GM21526 (cell line): Measurements from ENCODE around the gene PPP5C.
"Not testable (repeated sequence)": the region's sequence is repeated elsewhere in the genome, so short reads cannot be mapped to it uniquely, and the experiment has no call there.

Experiments
- ATAC-seq: cut with Tn5 transposase; IDR thresholded peaks from one replicate; pipeline ENCODE4 v1.9.1; 2021; ENCODE audit warnings: moderate library complexity; ENCODE audit not compliant: unreplicated experiment, low FRiP score

Gene PPP5C

GRCh38 chr19:46404753-46405468 lies 58.0 kb downstream of the PPP5C start:
- ATAC-seq = no peak

- ATAC-seq = no peak
Observed at GRCh38 chr19:46406976-46407375, 60.1 kb downstream of the PPP5C start.

- no peak for ATAC-seq
Observed at GRCh38 chr19:46407856-46408663, 61.2 kb downstream of the PPP5C start.

GRCh38 chr19:46408664-46409039 lies 61.8 kb downstream of the PPP5C start:
- no peak for ATAC-seq

- ATAC-seq = no peak
Observed at GRCh38 chr19:46409191-46409590, 62.3 kb downstream of the PPP5C start.

- no peak for ATAC-seq
Observed at GRCh38 chr19:46410205-46411087, 63.6 kb downstream of the PPP5C start.

- no peak for ATAC-seq
Observed at GRCh38 chr19:46411088-46411924, 64.4 kb downstream of the PPP5C start.

- no peak for ATAC-seq
Observed at GRCh38 chr19:46411925-46412649, 65.2 kb downstream of the PPP5C start.

GRCh38 chr19:46412650-46413261 lies 65.9 kb downstream of the PPP5C start:
- no peak for ATAC-seq

- ATAC-seq = no peak
Observed at GRCh38 chr19:46413262-46414031, 66.6 kb downstream of the PPP5C start, which contains the start of gene CCDC8. Gene CCDC8 (minus strand): TSS chr19:46413564. CDS start chr19:46412810, 754 bp downstream.

GRCh38 chr19:46414899-46415298 lies 68.0 kb downstream of the PPP5C start:
- not testable (repeated sequence) for ATAC-seq

GRCh38 chr19:46415804-46416709 lies 69.2 kb downstream of the PPP5C start:
- ATAC-seq = not testable (repeated sequence)

GRCh38 chr19:46420056-46420455 lies 73.2 kb downstream of the PPP5C start:
- no peak for ATAC-seq

GRCh38 chr19:46422344-46422743 lies 75.5 kb downstream of the PPP5C start:
- ATAC-seq = no peak

GRCh38 chr19:46423188-46423587 lies 76.3 kb downstream of the PPP5C start:
- ATAC-seq = no peak

- no peak for ATAC-seq
Observed at GRCh38 chr19:46426035-46426505, 79.2 kb downstream of the PPP5C start.
